Chondrocyte (in vitro differentiated cells): Measurements from ENCODE around the gene P3H3. TPM values are rescaled to one million over a fixed set of nuclear protein-coding genes. Genes with fewer than 3 reads are reported as not detected.

Experiments
- DNase-seq: peaks from one replicate; pipeline ENCODE4 v3.0.0; 2021; ENCODE audit warnings: mixed read lengths, low spot score
- H3K27ac Mint-ChIP-seq: one replicate; pipeline ENCODE4 v1.8.0; 2021; ENCODE audit warnings: mild to moderate bottlenecking, moderate library complexity, mixed read lengths; ENCODE audit not compliant: unreplicated experiment
- H3K27me3 Mint-ChIP-seq: 2 replicates; pipeline ENCODE4 v1.8.0; 2021; ENCODE audit warnings: low read depth, mixed read lengths
- H3K36me3 Mint-ChIP-seq: 2 replicates; pipeline ENCODE4 v1.8.0; 2021; ENCODE audit warnings: low read depth, mixed read lengths
- H3K4me1 Mint-ChIP-seq: 2 replicates; pipeline ENCODE4 v1.8.0; 2021; ENCODE audit warnings: low read depth, mild to moderate bottlenecking, mixed read lengths
- H3K4me3 Mint-ChIP-seq: one replicate; pipeline ENCODE4 v1.8.0; 2021; ENCODE audit warnings: mild to moderate bottlenecking, moderate library complexity, mixed read lengths; ENCODE audit not compliant: unreplicated experiment
- H3K9me3 Mint-ChIP-seq: 2 replicates; pipeline ENCODE4 v1.8.0; 2021; ENCODE audit warnings: low read depth, mixed read lengths
- total RNA-seq: library from RNA; stranded (reverse); gene quantifications from 3 replicates; pipeline ENCODE4 v1.2.1, GENCODE V29; 2021
- TF ChIP-seq, protein P1 (sequence below): fragments of 200-600 bp; sonication (generic); IDR thresholded peaks from 2 replicates; pipeline ENCODE4 v1.5.0; 2021; ENCODE audit warnings: antibody characterized with exemption, mild to moderate bottlenecking, moderate library complexity

Gene P3H3
- total RNA-seq, 1 donor from 2014 or later = 114 TPM

DNA sequence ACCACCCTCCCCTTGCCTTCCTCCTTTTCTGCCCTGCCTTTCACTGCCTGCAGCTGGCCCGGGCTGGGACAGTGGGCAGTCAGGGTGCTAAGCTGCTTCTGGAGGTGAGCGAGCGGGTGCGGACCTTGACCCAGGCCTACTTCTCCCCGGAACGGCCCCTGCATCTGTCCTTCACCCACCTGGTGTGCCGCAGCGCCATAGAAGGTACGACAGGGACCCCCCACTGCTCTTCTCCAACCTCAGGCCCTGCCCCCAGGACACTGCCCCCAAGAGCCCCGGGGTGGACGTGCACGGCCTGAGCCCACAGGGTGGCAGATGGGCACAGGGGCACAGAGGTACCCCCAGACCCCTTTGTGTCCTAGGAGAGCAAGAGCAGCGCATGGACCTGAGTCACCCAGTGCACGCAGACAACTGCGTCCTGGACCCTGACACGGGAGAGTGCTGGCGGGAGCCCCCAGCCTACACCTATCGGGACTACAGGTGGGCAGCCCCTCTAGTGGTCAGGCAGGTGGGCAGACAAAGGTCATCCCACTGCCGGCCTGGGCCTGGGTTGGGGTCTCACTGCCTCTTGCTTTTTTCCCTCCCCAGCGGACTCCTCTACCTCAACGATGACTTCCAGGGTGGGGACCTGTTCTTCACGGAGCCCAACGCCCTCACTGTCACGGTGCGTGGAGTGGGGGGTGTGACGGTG is 9.3 kb downstream of the P3H3 start:
- H3K27me3 Mint-ChIP-seq = no peaks in the 10 kb centered on the region
- peaks cover 27% of the 10 kb centered on the region for H3K36me3 Mint-ChIP-seq
- no peak overlapping the region for H3K27ac Mint-ChIP-seq
- no peak overlapping the region for H3K4me3 Mint-ChIP-seq
- DNase-seq = no peak
- TF ChIP-seq, protein P1, sequence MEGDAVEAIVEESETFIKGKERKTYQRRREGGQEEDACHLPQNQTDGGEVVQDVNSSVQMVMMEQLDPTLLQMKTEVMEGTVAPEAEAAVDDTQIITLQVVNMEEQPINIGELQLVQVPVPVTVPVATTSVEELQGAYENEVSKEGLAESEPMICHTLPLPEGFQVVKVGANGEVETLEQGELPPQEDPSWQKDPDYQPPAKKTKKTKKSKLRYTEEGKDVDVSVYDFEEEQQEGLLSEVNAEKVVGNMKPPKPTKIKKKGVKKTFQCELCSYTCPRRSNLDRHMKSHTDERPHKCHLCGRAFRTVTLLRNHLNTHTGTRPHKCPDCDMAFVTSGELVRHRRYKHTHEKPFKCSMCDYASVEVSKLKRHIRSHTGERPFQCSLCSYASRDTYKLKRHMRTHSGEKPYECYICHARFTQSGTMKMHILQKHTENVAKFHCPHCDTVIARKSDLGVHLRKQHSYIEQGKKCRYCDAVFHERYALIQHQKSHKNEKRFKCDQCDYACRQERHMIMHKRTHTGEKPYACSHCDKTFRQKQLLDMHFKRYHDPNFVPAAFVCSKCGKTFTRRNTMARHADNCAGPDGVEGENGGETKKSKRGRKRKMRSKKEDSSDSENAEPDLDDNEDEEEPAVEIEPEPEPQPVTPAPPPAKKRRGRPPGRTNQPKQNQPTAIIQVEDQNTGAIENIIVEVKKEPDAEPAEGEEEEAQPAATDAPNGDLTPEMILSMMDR = no peak
- H3K9me3 Mint-ChIP-seq = no peaks in the 10 kb centered on the region
- peaks cover 5% of the 10 kb centered on the region for H3K4me1 Mint-ChIP-seq

DNA sequence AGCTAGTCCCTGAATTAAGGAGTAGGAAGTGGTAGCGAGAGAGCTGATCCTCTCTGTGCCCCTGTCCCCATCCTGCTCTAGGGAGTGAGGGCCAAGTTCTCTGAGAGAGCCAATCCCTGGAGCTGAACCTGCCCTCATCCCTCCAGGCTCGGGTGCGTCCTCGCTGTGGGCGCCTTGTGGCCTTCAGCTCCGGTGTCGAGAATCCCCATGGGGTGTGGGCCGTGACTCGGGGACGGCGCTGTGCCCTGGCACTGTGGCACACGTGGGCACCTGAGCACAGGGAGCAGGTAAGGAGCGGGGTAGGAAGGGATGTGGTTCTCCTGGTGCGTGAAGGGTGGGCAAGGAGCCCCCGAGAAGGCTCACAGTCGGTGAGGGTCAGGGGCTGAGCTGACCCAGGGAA is 10.6 kb downstream of the P3H3 start:
- TF ChIP-seq, protein P1 = no peak
- H3K4me1 Mint-ChIP-seq = no peaks in the 10 kb centered on the region
- H3K27me3 Mint-ChIP-seq = no peaks in the 10 kb centered on the region
- H3K4me3 Mint-ChIP-seq = no peak overlapping the region
- no peak overlapping the region for H3K27ac Mint-ChIP-seq
- no peak for DNase-seq
- H3K9me3 Mint-ChIP-seq = no peaks in the 10 kb centered on the region
- H3K36me3 Mint-ChIP-seq = peaks cover 31% of the 10 kb centered on the region

DNA sequence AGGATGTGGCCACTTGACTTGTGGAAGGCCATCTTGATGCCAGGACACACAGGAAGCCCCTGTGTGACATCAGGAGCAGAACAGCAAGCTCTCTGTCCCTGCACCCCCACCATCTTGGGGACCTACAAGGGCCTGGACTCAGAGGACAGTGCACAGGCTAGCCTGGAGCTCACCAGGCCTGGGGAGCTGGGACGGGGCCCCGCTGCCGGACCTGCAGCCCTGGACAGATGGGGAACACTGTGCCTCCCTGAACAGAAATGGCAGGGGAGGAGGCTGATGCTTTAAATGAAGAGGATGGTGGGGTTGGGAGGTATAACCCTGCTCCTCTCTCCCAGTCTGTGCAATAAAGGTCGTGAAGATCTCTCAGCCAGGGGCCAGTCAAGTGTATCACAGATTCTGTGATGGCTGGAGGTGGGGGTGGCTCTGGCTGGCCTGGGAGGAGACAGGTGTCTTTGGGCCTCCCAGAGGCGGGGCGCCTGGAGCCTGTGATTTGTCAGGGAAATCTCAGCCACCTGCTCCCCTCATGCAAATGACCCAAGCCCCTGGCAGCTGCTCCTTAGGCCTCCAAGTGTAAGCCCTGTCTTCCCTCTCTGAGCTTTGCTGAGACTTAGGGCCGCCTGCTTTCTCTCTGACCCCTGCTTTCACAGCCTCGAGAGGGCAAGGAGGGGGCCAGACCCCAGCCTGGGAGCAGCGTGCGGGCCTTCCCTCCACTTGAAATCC is 11.4 kb downstream of the P3H3 start:
- no peak overlapping the region for H3K27ac Mint-ChIP-seq
- no peak for DNase-seq
- H3K27me3 Mint-ChIP-seq = no peaks in the 10 kb centered on the region
- peaks cover 29% of the 10 kb centered on the region for H3K36me3 Mint-ChIP-seq
- no peak overlapping the region for H3K4me3 Mint-ChIP-seq
- no peaks in the 10 kb centered on the region for H3K9me3 Mint-ChIP-seq
- H3K4me1 Mint-ChIP-seq = no peaks in the 10 kb centered on the region
- TF ChIP-seq, protein P1 = no peak

DNA sequence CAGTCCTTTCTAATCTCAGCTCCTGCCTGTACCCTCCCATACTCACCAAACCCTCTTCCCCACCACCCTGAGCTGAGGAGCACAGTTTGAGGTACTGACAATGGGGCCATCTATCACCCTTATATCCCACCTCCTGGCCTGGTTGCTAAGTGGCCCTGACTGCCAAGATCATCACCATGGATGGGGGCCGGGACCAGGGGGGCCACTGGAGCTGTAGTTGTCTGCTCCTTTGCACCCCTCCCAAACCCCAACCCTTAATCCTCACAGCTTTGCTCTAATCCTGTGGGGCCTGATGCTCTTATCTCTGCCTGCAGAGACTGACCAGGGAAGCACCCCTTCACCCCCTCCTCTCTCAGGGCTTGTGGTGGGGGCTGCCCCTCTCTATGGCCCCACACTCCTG is 12.1 kb downstream of the P3H3 start:
- no peak overlapping the region for H3K27ac Mint-ChIP-seq
- DNase-seq = no peak
- no peaks in the 10 kb centered on the region for H3K9me3 Mint-ChIP-seq
- no peak overlapping the region for H3K4me3 Mint-ChIP-seq
- no peaks in the 10 kb centered on the region for H3K4me1 Mint-ChIP-seq
- TF ChIP-seq, protein P1 = no peak
- peaks cover 33% of the 10 kb centered on the region for H3K36me3 Mint-ChIP-seq
- no peaks in the 10 kb centered on the region for H3K27me3 Mint-ChIP-seq

DNA sequence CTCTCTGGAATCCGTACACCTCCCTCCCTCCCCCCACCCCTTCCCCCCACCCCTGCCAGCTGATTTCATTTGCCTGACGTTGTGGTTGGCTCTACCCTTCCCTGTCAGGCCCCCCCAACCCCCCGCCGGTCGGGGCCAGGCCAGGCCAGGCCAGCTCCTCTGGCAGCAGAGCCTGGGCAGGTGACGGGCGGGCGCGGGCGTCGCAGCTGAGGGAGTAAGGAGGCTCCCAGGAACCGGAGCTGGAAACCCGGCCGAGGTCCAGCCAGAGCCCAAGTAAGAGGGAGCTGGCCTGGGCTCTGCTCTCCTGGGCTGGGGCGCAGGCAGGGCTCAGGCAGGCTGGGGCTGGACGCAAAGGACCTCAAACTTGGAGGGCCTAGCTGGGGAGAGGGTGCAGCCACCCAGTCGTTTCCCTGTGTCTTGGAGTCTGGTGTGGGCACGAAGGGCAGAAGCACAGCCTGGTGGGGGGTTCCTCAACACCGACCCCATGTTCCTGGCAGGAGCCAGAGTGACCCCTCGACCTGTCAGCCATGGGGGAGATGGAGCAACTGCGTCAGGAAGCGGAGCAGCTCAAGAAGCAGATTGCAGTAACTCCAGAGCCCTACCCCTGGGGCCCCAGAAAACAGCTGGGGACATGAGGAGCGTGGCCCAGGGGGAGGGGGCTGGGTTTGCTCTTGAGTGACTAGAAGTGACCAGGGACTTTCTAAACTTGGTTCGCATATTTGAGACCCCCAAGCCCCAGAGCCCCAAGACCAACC is 12.7 kb downstream of the P3H3 start, which contains the start of gene GNB3:
Gene GNB3, plus strand, starts transcription at position 165 of the 755 bp plus-strand sequence. Its CDS starts 363 bp downstream, at position 528.
- no peaks in the 10 kb centered on the region for H3K4me1 Mint-ChIP-seq
- H3K4me3 Mint-ChIP-seq = no peak within 1 kb of the TSS
- TF ChIP-seq, protein P1 = no peak
- no peaks in the 10 kb centered on the region for H3K9me3 Mint-ChIP-seq
- peaks cover 34% of the 10 kb centered on the region for H3K36me3 Mint-ChIP-seq
- H3K27ac Mint-ChIP-seq = no peak within 1 kb of the TSS
- no peak for DNase-seq
- no peaks in the 10 kb centered on the region for H3K27me3 Mint-ChIP-seq
